Measurements from ENCODE around the gene TPGS1. TPM values are rescaled to one million over a fixed set of nuclear protein-coding genes. Genes with fewer than 3 reads are reported as not detected.

The TPGS1 gene
- total RNA-seq, 6 experiments from 2014 or later: 20.2 to 24.7 (median 21.1) TPM

DNA sequence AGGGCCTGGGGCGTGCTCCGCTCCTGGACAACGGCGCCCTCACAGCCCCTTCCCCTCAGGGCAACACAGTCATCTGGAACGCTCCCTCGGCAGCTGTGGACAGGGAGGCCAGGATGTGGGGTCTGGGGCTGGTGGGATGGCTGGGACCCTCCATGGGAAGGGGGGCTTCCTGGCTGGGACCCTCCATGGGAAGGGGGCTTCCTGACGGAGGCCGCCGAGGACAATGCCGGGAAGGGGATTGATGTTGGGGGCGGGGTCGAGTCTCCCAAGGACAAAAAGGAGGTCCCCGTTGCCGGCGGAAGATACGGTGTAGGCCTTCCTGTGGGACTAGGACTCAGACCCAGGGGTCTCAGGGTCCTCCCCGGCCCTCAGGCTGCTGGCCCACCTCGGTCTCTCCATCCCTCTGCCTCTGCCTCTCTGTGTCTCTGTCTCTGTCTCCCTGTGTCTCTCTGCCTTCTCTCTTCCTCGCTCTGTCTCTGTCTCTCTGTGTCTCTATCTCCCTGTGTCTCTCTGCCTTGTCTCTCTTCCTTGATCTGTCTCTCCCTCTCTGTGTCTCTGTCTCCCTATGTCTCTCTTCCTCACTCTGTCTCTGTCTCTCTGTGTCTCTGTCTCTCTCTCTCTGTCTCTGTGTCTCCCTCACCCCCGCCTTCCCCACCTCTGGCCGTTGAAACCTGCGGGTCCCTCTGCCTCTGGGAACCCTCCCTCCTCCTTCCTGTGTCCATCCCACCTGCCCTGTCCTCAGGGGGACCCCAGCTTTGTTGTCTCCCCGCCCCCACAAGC is 13.7 kb upstream of the TPGS1 start:
- TF ChIP-seq, protein P1, sequence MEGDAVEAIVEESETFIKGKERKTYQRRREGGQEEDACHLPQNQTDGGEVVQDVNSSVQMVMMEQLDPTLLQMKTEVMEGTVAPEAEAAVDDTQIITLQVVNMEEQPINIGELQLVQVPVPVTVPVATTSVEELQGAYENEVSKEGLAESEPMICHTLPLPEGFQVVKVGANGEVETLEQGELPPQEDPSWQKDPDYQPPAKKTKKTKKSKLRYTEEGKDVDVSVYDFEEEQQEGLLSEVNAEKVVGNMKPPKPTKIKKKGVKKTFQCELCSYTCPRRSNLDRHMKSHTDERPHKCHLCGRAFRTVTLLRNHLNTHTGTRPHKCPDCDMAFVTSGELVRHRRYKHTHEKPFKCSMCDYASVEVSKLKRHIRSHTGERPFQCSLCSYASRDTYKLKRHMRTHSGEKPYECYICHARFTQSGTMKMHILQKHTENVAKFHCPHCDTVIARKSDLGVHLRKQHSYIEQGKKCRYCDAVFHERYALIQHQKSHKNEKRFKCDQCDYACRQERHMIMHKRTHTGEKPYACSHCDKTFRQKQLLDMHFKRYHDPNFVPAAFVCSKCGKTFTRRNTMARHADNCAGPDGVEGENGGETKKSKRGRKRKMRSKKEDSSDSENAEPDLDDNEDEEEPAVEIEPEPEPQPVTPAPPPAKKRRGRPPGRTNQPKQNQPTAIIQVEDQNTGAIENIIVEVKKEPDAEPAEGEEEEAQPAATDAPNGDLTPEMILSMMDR (IDR thresholded peaks at IDR 0.05): no peak
- Mint-ChIP-seq H3K27ac (no peak overlapping the region; the same call in 1 of the 2 replicates), H3K9me3 (peaks cover 12% of the 10 kb centered on the region), H3K27me3 (ENCODE audit: insufficient read depth) (peaks cover 5% of the 10 kb centered on the region), H3K4me3 (no peak overlapping the region), H3K4me1 (ENCODE audit: low read depth) (no peaks in the 10 kb centered on the region), H3K36me3 (ENCODE audit: low read depth) (peaks cover 9% of the 10 kb centered on the region; the same call in 1 of the 2 replicates)
- no peak for DNase-seq

DNA sequence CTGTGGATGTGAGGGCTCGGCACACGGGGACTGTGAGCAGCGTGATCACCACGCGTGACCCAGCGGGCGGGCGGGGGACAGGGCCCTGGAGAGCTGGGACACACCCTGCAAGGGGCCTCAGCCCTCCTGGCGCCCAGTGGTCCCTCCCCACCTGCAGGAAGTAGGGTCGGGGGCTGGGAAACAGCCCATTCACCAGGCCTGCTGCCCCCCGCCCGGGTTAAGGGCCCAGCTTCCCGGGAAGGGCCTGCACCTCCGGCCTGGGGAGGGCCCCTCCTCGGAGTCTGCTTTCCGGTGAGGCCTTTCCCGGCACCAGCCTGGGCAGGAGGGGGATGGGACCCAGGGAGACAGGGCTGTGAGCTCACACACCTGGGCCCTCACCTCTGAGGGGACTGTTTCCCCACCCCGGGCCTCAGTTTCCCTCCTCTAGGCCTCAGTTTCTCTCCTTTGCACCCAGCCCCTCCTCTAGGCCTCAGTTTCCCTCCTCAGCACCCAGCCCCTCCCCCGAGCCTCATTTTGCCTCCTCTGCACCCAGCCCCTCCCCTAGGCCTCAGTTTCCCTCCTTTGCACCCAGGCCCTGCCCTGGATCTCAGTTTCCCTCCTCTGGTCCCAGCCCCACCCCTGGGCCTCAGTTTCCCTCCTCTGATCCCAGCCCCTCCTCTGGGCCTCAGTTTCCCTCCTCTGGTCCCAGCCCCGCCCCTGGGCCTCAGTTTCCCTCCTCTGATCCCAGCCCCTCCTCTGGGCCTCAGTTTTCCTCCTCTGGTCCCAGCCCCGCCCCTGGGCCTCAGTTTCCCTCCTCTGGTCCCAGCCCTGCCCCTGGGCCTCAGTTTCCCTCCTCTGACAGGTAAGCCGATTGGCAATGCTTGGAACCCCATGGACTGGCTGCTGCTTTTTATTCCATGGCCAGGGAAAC is 12.9 kb upstream of the TPGS1 start:
- Mint-ChIP-seq H3K27ac (no peak overlapping the region), H3K9me3 (peaks cover 12% of the 10 kb centered on the region), H3K4me3 (no peak overlapping the region), H3K36me3 (ENCODE audit: low read depth) (peaks cover 9% of the 10 kb centered on the region; the same call in 1 of the 2 replicates), H3K4me1 (ENCODE audit: low read depth) (no peaks in the 10 kb centered on the region), H3K27me3 (ENCODE audit: insufficient read depth) (peaks cover 5% of the 10 kb centered on the region)
- DNase-seq: no peak
- TF ChIP-seq, protein P1 (IDR thresholded peaks at IDR 0.05): no peak

DNA sequence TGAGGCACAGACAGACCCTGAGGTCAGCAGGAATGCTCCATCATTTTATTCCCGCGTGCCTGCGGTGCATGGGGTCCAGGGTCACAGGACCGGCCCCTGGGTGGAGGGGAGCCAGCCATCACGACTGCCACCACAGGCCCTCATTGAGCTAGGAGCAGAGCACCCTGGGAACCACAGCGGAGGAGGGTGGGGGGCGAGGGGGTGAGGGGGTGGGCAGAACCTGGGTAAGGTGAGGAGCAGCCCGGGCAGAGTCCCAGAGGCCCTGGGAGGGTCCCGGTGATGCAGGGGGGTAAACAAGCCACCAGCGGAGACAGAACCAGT is 12.3 kb upstream of the TPGS1 start:
- Mint-ChIP-seq H3K27ac (no peak overlapping the region), H3K9me3 (peaks cover 12% of the 10 kb centered on the region), H3K36me3 (ENCODE audit: low read depth) (peaks cover 9% of the 10 kb centered on the region; the same call in 1 of the 2 replicates), H3K27me3 (ENCODE audit: insufficient read depth) (peaks cover 5% of the 10 kb centered on the region), H3K4me1 (ENCODE audit: low read depth) (no peaks in the 10 kb centered on the region), H3K4me3 (no peak overlapping the region)
- DNase-seq: no peak
- TF ChIP-seq, protein P1 (IDR thresholded peaks at IDR 0.05): no peak

DNA sequence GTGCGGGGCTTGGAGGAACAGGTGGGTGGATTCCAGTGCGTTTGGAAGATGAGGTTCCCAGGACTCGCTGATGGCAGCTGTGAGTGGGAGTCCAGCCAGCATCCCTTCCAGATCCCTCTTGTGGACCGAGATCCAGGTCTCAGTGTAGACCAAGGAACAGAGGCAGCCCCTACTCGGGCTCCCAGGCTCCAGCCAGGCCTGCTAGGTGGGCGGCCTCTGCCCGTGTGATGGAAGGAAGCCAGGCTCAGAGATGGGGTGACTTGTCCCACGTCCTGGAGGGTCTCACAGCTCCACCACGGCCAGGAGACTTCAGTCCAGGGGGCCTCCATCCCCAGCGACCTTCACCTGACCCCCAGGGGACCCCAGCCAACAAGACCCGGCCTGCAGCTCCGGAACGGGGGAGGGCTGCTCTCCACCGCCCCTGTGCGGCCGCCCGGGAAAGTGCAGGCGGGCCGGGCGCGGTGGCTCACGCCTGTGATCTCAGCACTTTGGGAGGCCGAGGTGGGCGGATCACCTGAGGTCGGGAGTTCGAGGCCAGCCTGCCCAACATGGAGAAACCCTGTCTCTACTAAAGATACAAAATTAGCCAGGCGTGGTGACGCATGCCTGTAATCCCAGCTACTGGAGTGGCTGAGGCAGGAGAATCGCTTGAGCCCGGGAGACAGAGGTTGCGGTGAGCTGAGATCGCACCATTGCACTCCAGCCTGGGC is 11.7 kb upstream of the TPGS1 start:
- Mint-ChIP-seq H3K27me3 (ENCODE audit: insufficient read depth) (peaks cover 5% of the 10 kb centered on the region), H3K4me3 (no peak overlapping the region), H3K36me3 (ENCODE audit: low read depth) (peaks cover 9% of the 10 kb centered on the region; the same call in 1 of the 2 replicates), H3K9me3 (peaks cover 12% of the 10 kb centered on the region), H3K4me1 (ENCODE audit: low read depth) (no peaks in the 10 kb centered on the region), H3K27ac (no peak overlapping the region)
- peak; percentile 28 for DNase-seq
- TF ChIP-seq, protein P1 (IDR thresholded peaks at IDR 0.05): peak; percentile 87

DNA sequence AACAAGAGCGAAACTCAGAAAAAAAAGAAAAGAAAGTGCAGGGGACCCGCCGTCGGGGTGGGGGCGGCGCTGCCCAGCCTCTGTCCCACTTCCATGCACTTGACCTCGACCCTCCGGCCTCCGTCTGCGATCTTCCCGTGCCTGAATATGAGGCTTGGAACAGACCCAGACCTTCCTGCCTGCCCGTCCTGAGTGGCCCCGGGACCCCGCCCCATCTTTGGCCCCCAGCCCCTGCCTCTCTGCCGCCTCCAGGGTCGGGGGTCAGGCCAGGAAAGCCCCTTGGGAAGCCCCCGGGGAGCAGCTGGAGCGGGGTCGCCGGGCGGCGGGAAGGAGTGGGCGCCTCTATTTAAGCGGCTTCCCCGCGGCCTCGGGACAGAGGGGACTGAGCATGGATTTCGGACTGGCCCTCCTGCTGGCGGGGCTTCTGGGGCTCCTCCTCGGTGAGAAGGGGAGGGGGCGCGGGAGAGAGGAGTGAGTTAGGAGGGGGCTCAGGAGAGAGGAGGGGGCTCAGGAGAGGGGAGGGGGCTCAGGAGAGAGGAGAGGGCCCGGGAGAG is 11.1 kb upstream of the TPGS1 start, which contains the start of gene MADCAM1:
TSS of gene MADCAM1 (plus strand) at position 375 of the 554 bp plus-strand sequence. CDS start at position 389, 14 bp downstream.
- Mint-ChIP-seq H3K36me3 (ENCODE audit: low read depth) (peaks cover 9% of the 10 kb centered on the region; the same call in 1 of the 2 replicates), H3K9me3 (peaks cover 12% of the 10 kb centered on the region), H3K27me3 (ENCODE audit: insufficient read depth) (peaks cover 5% of the 10 kb centered on the region), H3K4me1 (ENCODE audit: low read depth) (no peaks in the 10 kb centered on the region), H3K27ac (no peak within 1 kb of the TSS), H3K4me3 (no peak within 1 kb of the TSS)
- no peak for DNase-seq
- TF ChIP-seq, protein P1 (IDR thresholded peaks at IDR 0.05): no peak

All from HFFc6 (cell line).